Measurements from ENCODE around the gene ABI1.

- TF ChIP-seq RAD21 (conservative IDR thresholded peaks at IDR 0.05 in 1 of 2, IDR thresholded peaks at IDR 0.05 in 1 of 2) (no peak), CTCF (IDR thresholded peaks at IDR 0.05) (no peak), ATOH8 (CRISPR knock-in tag; IDR thresholded peaks at IDR 0.05; ENCODE audit: low read depth) (no peak), BHLHE40 (IDR thresholded peaks at IDR 0.05; ENCODE audit: low read depth, low read length) (no peak), HEYL (CRISPR knock-in tag; IDR thresholded peaks at IDR 0.05) (no peak), PBX3 (IDR thresholded peaks at IDR 0.05) (no peak), POLR2AphosphoS2 (conservative IDR thresholded peaks at IDR 0.05; ENCODE audit: low read length) (no peak), NFE2L2 (conservative IDR thresholded peaks at IDR 0.05; ENCODE audit: low read length) (no peak), MAZ (IDR thresholded peaks at IDR 0.05; ENCODE audit: borderline replicate concordance, low read depth, low read length) (no peak), NR3C1 (IDR thresholded peaks at IDR 0.05) (no peak), EP300 (IDR thresholded peaks at IDR 0.05) (no peak)
Observed at GRCh38 chr10:26792758-26793495, 67.8 kb downstream of the ABI1 start.

Data from A549 (cell line).